HL-60/S4 (cell line): Measurements from ENCODE around the gene ZNF30.
"Not testable (repeated sequence)": the region's sequence is repeated elsewhere in the genome, so short reads cannot be mapped to it uniquely, and the experiment has no call there.

Experiments used
- in situ Hi-C: fragments of 300-500 bp; cut with MboI; formaldehyde crosslinking; loops from 2 replicates; pipeline ENCODE4 v1.14.3; 2022; ENCODE audit warnings: low sequenced_read_pairs

The ZNF30 gene

DNA sequence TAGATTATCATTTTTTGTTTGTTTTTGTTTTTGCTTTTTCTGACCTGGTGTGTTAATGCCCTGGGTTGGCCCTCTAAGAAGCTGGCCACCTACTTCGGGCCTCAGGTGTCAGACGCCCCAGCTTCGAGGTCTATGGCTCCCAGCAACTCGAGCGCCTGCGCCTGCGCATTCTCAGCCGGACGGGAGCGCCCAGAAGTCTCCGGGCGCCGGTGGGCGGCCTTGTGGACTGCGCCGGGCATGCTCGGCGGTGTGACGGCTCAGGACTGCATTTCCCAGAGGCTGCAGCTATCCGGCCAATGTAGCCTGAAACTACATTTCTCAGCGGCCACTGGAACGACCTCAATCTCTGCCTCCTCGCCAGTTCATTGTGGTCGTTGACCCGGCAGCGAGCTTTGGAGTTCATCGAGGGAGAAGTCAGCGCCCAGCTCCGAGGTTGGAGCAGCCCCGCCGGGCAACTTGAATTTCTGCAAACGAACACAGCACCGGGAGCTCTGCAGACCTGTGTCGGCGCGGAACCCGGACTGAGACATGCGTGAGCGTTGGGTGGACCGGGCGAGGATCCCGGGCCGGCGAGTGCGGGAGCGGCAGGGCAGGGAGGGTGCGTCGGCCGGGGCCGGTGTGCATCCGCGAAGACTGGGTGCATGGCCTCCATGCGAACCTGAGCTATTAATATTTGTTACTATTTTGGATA, at the start of gene ZNF30:
Gene ZNF30 (plus strand): TSS at position 219 of the 691 bp plus-strand sequence. CDS start 3,045 bp downstream, outside the sequence.
- in situ Hi-C loops = no loop called here

DNA sequence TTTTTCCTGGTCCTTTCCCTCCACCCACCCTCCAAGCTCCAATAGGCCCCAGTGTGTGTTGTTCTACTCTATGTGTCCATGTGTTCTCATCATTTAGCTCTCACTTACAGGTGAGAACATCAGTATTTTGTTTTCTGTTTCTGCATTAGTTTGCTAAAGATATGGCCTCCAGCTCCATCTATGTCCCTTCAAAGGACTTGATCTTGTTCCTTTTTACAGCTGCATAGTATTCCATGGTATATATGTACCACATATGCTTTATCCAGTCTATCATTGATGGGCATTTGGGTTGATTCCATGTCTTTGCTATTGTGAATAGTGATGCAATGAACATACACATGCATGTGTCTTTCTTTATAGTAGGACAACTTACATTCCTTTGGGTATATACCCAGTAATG, 47.1 kb upstream of the ZNF30 start:
- in situ Hi-C loops = no loop called here

DNA sequence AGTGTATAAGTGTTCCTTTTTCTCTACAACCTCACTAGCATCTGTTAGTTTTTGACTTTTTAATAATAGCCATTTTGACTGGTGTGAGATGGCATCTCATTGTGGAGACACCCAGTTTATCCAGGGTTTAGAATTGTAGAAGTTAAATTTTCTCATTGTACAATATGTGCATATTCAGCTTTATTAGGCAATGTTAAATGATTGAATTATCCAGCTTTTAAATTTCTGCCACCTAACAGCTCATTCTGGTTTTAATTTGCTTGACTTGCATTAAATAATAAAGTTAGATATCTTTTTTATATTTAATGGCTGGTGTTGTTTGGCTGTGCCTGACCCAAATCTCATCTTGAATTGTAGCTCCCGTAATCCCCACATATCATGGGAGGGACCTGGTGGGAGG, 46.7 kb upstream of the ZNF30 start:
- in situ Hi-C loops = no loop called here

GRCh38 chr19:34881982-34882381, 44.7 kb upstream of the ZNF30 start:
- in situ Hi-C loops = no loop called here

DNA sequence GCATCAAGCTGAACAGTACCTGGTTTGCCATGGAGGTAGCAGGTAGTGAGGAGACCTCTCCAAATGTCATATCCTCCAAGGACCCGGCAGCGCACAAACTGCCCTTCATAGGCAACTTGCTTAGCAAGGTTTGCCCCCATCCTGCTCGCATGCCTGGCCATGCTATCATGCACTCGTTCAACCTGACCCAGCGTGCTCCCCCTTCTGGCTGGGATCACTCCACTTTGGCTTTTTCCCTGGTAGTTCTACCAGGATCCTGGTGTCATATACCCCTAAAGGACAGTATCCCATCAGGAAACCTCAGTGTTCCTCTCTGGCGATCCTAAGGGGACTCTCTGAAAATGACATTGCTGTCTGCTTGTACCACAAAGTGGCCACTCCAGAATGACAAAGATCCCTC, 38.6 kb upstream of the ZNF30 start:
- in situ Hi-C loops = no loop called here

- in situ Hi-C loops = no loop called here
These were observed 26.5 kb upstream of the ZNF30 start for GRCh38 chr19:34900245-34900644.

DNA sequence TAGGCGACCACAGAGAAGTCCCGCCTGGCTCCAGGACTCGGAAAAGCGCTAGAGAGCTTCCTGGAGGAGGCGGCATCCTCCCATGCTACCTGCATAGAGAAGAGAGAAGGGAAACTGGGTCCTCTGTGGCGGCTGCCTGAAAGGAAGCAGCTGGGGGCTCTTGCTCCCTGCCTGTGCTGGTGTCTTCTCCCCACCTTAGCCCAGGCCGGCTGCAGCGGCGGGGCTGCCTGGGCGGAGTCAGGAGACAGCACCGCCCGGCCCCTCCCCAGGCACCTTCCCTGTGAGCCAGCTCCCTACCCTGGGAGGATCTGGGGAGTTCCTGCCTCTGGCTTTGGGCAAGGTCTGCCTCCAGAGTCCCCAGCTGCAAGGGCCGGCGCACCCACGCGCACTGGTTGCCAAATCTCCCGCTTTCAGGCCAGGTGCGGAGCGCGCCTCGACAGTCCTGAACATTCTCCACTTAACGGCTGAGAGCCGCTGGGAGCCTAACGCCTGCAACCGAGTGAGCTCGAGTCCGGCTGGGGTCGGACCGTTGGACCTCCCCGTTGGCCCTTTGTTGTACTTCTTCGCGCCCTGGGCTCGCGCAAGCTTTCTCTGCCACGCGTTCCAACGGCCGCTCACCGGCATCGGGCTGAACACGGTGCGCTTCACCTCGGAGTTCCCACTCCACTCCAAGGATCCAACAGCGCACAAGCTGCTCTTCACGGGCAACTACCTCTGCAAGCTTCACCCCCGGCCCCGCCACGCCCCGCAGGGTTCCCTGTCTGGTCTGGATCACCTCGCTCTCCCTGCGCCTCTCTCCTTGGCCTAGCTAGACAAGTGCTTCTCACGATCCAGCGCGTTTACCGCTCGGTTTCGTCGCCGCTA, 21.8 kb upstream of the ZNF30 start:
- in situ Hi-C loops = no loop called here

- in situ Hi-C loops = no loop called here
These were observed 15.9 kb upstream of the ZNF30 start for GRCh38 chr19:34910770-34911169.

GRCh38 chr19:34917144-34917543, 9.6 kb upstream of the ZNF30 start:
- in situ Hi-C loops = not testable (repeated sequence)

GRCh38 chr19:34918190-34918589, 8.5 kb upstream of the ZNF30 start:
- in situ Hi-C loops = no loop called here

GRCh38 chr19:34920090-34920786, 6.5 kb upstream of the ZNF30 start:
- in situ Hi-C loops = not testable (repeated sequence)

DNA sequence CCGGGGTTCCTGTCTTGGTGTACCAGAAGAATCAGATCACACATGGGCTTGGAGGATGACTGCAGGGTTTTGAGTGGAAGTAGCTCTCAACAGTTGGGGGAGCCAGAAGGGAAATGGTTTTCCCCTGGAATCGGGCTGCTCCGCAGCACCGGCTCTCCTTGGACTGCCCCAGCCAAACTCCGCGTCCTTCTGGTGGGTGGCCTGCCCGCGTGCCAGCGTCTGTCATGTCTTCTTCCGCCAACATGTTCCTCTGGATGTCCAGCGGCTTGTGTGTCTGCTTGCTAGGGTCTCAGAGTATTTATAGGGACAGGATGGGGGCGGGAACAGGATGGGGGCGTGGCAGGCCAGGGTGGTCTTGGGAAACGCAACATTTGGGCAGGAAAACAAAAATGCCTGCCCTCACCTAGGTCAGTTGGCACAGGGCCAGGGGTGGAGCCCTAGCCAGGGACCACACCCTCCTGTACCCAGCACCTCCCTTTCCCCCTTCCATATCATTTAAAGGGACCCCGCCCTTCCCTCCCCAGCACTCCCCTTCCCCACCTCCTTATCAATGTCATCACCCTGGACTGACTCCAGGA, 1.3 kb upstream of the ZNF30 start:
- in situ Hi-C loops = no loop called here

DNA sequence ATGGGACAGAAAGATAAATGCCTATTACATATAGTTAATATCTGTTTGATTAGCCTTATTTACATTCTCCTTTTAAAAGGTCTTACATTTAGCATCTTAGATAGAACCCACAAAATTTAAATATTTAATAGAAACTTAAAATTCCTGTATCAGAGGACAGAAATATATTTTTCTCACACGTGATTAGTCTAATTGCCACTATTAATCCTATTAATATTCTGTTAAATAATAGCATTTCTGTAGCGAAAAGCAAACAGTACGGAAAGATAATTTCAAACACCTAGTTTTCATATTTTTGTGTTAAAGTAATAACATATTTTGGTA, 380 bp upstream of the ZNF30 start:
- in situ Hi-C loops = no loop called here

DNA sequence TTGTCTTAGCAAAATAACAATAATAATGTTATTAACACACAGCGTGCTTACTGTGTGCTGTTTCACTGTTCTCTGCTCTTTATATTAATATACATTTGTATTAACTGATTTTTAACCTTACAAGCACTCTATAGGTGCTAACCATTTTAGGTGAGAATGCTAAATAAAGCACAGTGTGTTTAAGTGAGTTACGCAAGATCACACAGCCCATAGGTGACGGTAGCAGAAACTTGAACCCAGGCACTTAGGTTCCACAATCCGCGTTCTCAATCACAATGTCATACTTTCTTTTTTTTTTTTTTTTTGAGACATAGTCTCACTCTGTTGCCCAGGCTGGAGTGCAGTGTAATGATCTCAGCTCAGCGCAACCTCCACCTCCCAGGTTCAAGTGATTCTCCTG, 5.8 kb downstream of the ZNF30 start:
- in situ Hi-C loops = no loop called here

DNA sequence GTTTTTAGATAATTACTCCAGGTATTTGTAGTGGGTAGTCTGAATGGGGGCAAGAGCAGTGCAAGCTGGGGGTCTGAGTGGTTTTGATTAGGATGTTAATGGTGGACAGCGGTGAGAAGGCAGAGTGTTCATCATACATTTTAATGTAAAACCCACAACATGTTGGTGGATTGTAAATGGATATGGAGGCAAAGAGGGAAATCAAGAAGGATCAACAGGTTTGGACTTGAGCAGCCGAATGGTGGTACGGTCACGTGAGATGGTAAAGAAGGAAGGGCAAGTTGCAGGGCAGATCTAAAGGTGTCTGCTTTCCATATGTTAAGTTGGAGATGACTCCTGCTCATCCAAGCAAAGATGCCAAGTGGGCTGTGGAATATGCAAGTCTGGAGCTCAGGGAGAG, 9.5 kb downstream of the ZNF30 start:
- in situ Hi-C loops = no loop called here

DNA sequence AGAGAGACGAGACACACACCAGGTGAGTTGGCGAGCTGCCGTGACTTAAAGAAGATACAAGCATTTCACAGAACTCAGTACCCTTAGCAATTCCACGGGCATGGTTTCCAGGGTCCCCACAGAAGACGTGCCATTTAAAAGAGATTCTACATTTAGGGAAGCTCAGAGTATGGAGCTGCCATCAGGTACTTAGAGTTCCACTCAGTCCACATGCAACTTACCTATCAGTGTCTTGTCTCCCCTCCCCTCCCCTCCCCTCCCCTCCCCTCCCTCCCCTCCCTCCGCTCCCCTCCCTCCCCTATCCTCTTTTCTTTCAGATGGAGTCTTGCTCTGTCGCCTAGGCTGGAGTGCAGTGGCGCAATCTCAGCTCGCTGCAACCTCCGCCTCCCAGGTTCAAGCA, 12.2 kb downstream of the ZNF30 start:
- in situ Hi-C loops = no loop called here

- in situ Hi-C loops = no loop called here
These were observed 17.3 kb downstream of the ZNF30 start for GRCh38 chr19:34943861-34944573.

- in situ Hi-C loops = no loop called here
These were observed 26.4 kb downstream of the ZNF30 start for GRCh38 chr19:34953092-34953491.

DNA sequence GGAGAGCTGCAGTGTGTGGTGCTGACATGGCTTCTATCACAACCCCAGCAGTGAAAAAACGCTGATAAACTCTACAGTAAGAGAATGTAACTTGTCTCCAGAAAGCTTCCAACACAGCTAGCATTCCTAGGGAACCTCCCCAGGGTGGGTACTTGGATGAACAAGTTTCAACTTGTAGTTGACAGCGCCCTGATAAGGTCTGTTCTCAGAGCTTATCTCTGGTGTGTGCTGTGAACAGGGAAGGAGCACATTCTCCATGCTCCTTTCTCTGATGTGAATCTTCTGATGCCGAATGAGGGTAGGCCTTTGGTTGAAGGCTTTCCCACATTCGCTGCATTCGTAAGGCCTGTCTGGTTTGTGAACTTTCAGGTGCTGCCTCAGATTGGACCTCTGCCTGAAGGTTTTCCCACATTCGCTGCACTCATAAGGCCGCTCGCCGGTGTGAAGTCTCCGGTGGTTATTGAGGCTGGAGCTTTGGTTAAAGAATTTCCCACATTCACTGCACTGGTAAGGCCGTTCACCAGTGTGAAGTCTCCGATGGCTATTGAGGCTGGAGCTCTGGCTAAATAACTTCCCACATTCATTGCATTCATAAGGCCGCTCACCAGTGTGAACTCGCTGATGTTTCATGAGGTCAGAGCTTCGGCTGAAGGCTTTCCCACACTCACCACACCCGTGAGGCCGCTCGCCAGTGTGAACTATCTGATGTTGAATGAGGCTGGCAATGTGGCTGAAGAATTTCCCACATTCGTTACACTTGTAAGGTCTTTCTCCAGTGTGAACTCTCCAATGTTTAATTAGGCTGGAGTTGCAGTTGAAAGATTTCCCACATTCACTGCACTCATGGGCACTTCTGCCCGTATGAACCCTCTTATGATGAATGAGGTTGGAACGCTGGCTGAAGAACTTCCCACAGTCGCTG, 31.4 kb downstream of the ZNF30 start:
- in situ Hi-C loops = no loop called here

DNA sequence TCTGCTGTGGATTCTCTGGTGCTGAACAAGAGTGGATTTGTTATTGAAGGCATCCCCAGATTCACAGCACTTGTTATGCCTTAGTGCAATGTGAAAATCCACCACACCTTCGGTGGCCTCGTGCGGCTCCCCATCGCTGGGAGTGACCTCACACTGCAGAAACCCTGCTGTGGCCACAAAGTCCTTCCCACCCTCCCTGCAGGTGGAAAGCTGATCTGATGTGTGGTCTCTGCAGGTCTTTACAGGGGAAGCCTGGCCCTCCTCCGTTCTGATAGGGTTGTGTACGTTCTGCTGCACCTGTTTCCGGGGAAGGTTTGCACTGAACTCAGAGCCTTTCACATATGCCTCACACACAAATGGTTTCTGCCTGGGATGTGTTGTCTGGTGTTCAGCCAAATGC, 32.3 kb downstream of the ZNF30 start:
- in situ Hi-C loops = no loop called here
